Tibial nerve (tissue), 4 donors: ENCODE measurements around the gene HMCN2. TPM values are rescaled to one million over a fixed set of nuclear protein-coding genes. Genes with fewer than 3 reads are reported as not detected.

Experiments used
- DNase-seq, 2 donors: peaks; one replicate each; pipeline ENCODE4 v3.0.0-alpha.2; 2019; ENCODE audit warnings: low spot score in 2 of 2
- H3K27ac ChIP-seq, 4 donors: fragments of 200-600 bp; sonication (generic) in 3 of 4; one replicate each; pipeline ENCODE4 v1.5.1; 2017 to 2019; ENCODE audit warnings: mild to moderate bottlenecking in 1 of 4
- H3K27me3 ChIP-seq, 2 donors: fragments of 200-600 bp; sonication (generic) in 1 of 2; one replicate each; pipeline versions ENCODE4 v1.5.1 to v1.6.0; 2017 to 2019
- H3K36me3 ChIP-seq, 3 donors: fragments of 200-600 bp; sonication (generic); one replicate each; pipeline ENCODE4 v1.5.1; 2018 to 2019
- H3K4me1 ChIP-seq, 4 donors: fragments of 200-600 bp; sonication (generic) in 3 of 4; one replicate each; pipeline ENCODE4 v1.5.1; 2017 to 2019
- H3K4me3 ChIP-seq, 4 donors: fragments of 200-600 bp; sonication (generic) in 3 of 4; one replicate each; pipeline ENCODE4 v1.5.1; 2017 to 2019; ENCODE audit warnings: mild to moderate bottlenecking in 1 of 4, moderate library complexity in 1 of 4
- H3K9me3 ChIP-seq, 4 donors: fragments of 200-600 bp; sonication (generic) in 3 of 4; one replicate each; pipeline ENCODE4 v1.5.1; 2017 to 2019
- CTCF ChIP-seq, 5 experiments: fragments of 200-600 bp in 3 of 5; fragments of 450-650 bp in 2 of 5; sonication (generic) in 3 of 5; IDR thresholded peaks; one replicate each; pipeline ENCODE4 v1.5.1; 2016 to 2019; ENCODE audit warnings: antibody characterized with exemption in 5 of 5, mild to moderate bottlenecking in 3 of 5, moderate library complexity in 2 of 5
- EP300 ChIP-seq, 2 donors: sonication (generic); formaldehyde crosslinking; IDR thresholded peaks; one replicate each; pipeline ENCODE4 v1.6.1; 2017; ENCODE audit warnings: antibody characterized with exemption in 2 of 2, mild to moderate bottlenecking in 1 of 2
- POLR2A ChIP-seq, 2 donors: fragments of 450-650 bp; IDR thresholded peaks; one replicate each; pipeline ENCODE4 v1.6.1; 2017; ENCODE audit warnings: antibody characterized with exemption in 2 of 2, mild to moderate bottlenecking in 2 of 2, moderate library complexity in 2 of 2
- WGBS, 2 donors: methylation state at CpG; one replicate each; pipeline ENCODE4 v1.1.5; 2018; 5-methylcytosine and 5-hydroxymethylcytosine counted together
- total RNA-seq, 4 donors: library from RNA; depleted of rRNA; stranded (reverse); fragments of >200 nt; gene quantifications; one replicate each; pipeline ENCODE4 v1.1.0, GENCODE V29; 2016

HMCN2 gene
- total RNA-seq, 4 donors from 2014 or later: 0.90 to 53.7 (median 20.3) TPM

GRCh38 chr9:130333041-130333711 lies 67.6 kb downstream of the HMCN2 start:
- no peak for DNase-seq
- H3K9me3 ChIP-seq: no peaks in the 10 kb centered on the region
- no peak for TF ChIP-seq CTCF (IDR thresholded peaks at IDR 0.05)
- TF ChIP-seq POLR2A (IDR thresholded peaks at IDR 0.05): no peak
- no peak for TF ChIP-seq EP300 (IDR thresholded peaks at IDR 0.05)
- H3K27ac ChIP-seq: no peak overlapping the region
- peaks cover 0 to 1% of the 10 kb centered on the region in 2 donors for H3K27me3 ChIP-seq
- WGBS, 2 donors: 56 to 61% methylated on average over 19 of the region's 19 CpGs
- H3K4me1 ChIP-seq: peaks cover 0 to 47% (median 0%) of the 10 kb centered on the region in 4 donors
- no peaks in the 10 kb centered on the region for H3K36me3 ChIP-seq
- no peak overlapping the region for H3K4me3 ChIP-seq

GRCh38 chr9:130333712-130334062 lies 68.1 kb downstream of the HMCN2 start:
- TF ChIP-seq EP300 (IDR thresholded peaks at IDR 0.05): no peak
- no peak for TF ChIP-seq POLR2A (IDR thresholded peaks at IDR 0.05)
- no peak for TF ChIP-seq CTCF (IDR thresholded peaks at IDR 0.05)
- DNase-seq: no peak
- Histone ChIP-seq H3K36me3 (no peaks in the 10 kb centered on the region), H3K27ac (no peak overlapping the region), H3K9me3 (no peaks in the 10 kb centered on the region), H3K4me3 (no peak overlapping the region), H3K27me3 (no peaks in the 10 kb centered on the region), H3K4me1 (peaks cover 0 to 43% (median 0%) of the 10 kb centered on the region in 4 donors)
- WGBS, 2 donors: 86 to 91% methylated on average over 5 of the region's 5 CpGs

GRCh38 chr9:130334915-130335314 lies 69.4 kb downstream of the HMCN2 start:
- no peak overlapping the region for H3K4me3 ChIP-seq
- H3K27me3 ChIP-seq: no peaks in the 10 kb centered on the region
- DNase-seq: no peak
- TF ChIP-seq EP300 (IDR thresholded peaks at IDR 0.05): no peak
- TF ChIP-seq POLR2A (IDR thresholded peaks at IDR 0.05): no peak
- TF ChIP-seq CTCF (IDR thresholded peaks at IDR 0.05): no peak
- no peaks in the 10 kb centered on the region for H3K9me3 ChIP-seq
- no peaks in the 10 kb centered on the region for H3K36me3 ChIP-seq
- H3K27ac ChIP-seq: no peak overlapping the region
- 87 to 93% methylated on average over 4 of the region's 4 CpGs for WGBS, 2 donors
- peaks cover 0 to 30% (median 0%) of the 10 kb centered on the region in 4 donors for H3K4me1 ChIP-seq

- 42 to 49% methylated on average over 6 of the region's 6 CpGs for WGBS, 2 donors
- Histone ChIP-seq H3K27ac (no peak overlapping the region), H3K27me3 (no peaks in the 10 kb centered on the region), H3K4me1 (peaks cover 0 to 24% (median 0%) of the 10 kb centered on the region in 4 donors), H3K36me3 (no peaks in the 10 kb centered on the region), H3K4me3 (no peak overlapping the region), H3K9me3 (no peaks in the 10 kb centered on the region)
- DNase-seq: no peak
- TF ChIP-seq POLR2A (IDR thresholded peaks at IDR 0.05): no peak
- TF ChIP-seq EP300 (IDR thresholded peaks at IDR 0.05): no peak
These were observed 70.6 kb downstream of the HMCN2 start for GRCh38 chr9:130336027-130336610.

GRCh38 chr9:130336885-130337284 lies 71.3 kb downstream of the HMCN2 start:
- no peaks in the 10 kb centered on the region for H3K27me3 ChIP-seq
- TF ChIP-seq CTCF (IDR thresholded peaks at IDR 0.05): no peak
- TF ChIP-seq EP300 (IDR thresholded peaks at IDR 0.05): no peak
- no peak for TF ChIP-seq POLR2A (IDR thresholded peaks at IDR 0.05)
- H3K36me3 ChIP-seq: no peaks in the 10 kb centered on the region
- H3K4me1 ChIP-seq: peaks cover 0 to 16% (median 0%) of the 10 kb centered on the region in 4 donors
- no peaks in the 10 kb centered on the region for H3K9me3 ChIP-seq
- no peak for DNase-seq
- no peak overlapping the region for H3K4me3 ChIP-seq
- WGBS, 2 donors: 53 to 54% methylated on average over 6 to 8 of the region's 9 CpGs
- H3K27ac ChIP-seq: no peak overlapping the region
